ENCODE results near the gene RAET1E.
"Not testable (repeated sequence)": the region's sequence is repeated elsewhere in the genome, so short reads cannot be mapped to it uniquely, and the experiment has no call there.

The RAET1E gene

DNA sequence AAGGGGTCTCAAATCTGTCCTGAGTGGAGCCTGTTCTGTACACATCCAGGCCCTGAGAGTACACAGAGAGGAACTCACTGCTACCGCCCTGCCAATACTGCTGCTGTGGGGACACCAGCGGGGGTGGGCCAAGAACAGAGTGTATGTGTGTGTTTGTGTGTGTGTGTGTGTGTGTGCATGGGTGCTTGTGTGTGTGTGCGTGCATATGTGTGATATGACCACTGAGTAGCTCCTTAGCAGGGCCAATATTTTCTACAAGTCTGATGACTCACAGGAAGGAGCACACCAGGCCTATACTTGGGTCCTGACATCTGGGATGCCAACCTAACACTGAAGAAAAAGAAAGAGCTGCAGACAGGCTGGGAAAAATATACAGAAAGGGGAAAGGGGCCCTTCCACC, 1.4 kb downstream of the RAET1E start:
- Histone ChIP-seq H3K4me1 (ENCODE audit: control insufficient read depth in 1 of 2, insufficient read depth in 2 of 2, low read length in 2 of 2) (peaks cover 20 to 29% of the 10 kb centered on the region in 2 donors), H3K27me3 (ENCODE audit: low read depth, low read length) (no peaks in the 10 kb centered on the region), H3K4me3 (ENCODE audit: low read depth in 1 of 2, low read length in 2 of 2) (peak overlapping the region in 1 of 2 donors; percentile 47), H3K9me3 (ENCODE audit: control insufficient read depth in 1 of 2, low read length in 2 of 2) (no peaks in the 10 kb centered on the region), H3K36me3 (ENCODE audit: control insufficient read depth in 1 of 2, insufficient read depth in 2 of 2, low read length in 2 of 2) (no peaks in the 10 kb centered on the region), H3K27ac (ENCODE audit: low read length) (peak overlapping the region; percentile 74)

DNA sequence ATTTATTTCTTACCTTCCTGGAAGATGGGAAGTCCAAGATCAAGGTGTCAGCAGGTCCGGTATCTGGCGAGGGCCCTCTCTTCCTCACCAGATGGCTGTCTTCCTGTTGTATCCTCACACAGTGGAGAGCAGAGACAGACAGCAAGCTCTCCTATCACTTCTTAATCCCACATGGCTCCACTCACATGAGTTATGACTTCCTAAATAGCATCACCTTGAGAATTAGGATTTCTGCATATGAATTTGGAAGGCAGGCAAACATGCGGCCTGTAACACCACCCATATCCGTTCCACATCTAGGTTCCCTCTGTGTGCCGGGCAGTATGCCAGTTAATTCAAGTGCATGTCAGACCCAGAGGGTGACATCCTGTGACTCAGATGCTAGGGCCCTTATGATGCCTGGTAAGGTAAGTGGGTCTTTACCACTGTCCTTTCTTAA, 2.1 kb downstream of the RAET1E start:
- H3K27me3 ChIP-seq (ENCODE audit: low read depth, low read length): no peaks in the 10 kb centered on the region
- no peaks in the 10 kb centered on the region for H3K9me3 ChIP-seq (ENCODE audit: control insufficient read depth in 1 of 2, low read length in 2 of 2)
- H3K36me3 ChIP-seq (ENCODE audit: control insufficient read depth in 1 of 2, insufficient read depth in 2 of 2, low read length in 2 of 2): no peaks in the 10 kb centered on the region
- peaks cover 20 to 29% of the 10 kb centered on the region in 2 donors for H3K4me1 ChIP-seq (ENCODE audit: control insufficient read depth in 1 of 2, insufficient read depth in 2 of 2, low read length in 2 of 2)
- no peak overlapping the region for H3K4me3 ChIP-seq (ENCODE audit: low read depth in 1 of 2, low read length in 2 of 2)
- peak overlapping the region; percentile 30 for H3K27ac ChIP-seq (ENCODE audit: low read length)

DNA sequence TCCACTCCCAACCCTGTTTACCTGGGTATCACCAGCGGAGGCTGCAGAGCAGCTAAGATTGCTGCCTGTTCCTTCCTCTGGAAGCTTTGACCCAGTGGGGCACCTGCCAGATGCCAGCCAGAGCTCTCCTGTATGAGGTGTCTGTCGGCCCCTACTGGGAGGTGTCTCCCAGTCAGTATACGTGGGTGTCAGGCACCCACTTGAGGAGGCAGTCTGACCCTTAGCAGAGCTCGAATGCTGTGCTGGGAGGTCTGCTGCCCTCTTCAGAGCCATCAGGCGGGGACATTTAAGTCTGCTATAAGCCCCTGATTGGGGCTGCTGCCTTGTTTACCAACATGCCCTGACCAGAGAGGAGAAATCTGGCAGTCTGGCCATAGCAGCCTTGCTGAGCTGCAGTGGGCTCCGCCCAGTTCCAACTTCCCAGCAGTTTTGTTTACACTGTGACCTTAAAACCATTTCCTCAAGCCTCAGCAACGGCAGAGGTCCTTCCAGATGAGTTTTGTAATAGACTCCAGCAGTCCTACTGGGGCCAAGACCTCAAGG, 2.8 kb downstream of the RAET1E start:
- Histone ChIP-seq H3K4me1 (ENCODE audit: control insufficient read depth in 1 of 2, insufficient read depth in 2 of 2, low read length in 2 of 2) (peaks cover 20 to 29% of the 10 kb centered on the region in 2 donors), H3K4me3 (ENCODE audit: low read depth in 1 of 2, low read length in 2 of 2) (no peak overlapping the region), H3K9me3 (ENCODE audit: control insufficient read depth in 1 of 2, low read length in 2 of 2) (no peaks in the 10 kb centered on the region), H3K36me3 (ENCODE audit: control insufficient read depth in 1 of 2, insufficient read depth in 2 of 2, low read length in 2 of 2) (no peaks in the 10 kb centered on the region), H3K27me3 (ENCODE audit: low read depth, low read length) (no peaks in the 10 kb centered on the region), H3K27ac (ENCODE audit: low read length) (peak overlapping the region; percentile 30)

DNA sequence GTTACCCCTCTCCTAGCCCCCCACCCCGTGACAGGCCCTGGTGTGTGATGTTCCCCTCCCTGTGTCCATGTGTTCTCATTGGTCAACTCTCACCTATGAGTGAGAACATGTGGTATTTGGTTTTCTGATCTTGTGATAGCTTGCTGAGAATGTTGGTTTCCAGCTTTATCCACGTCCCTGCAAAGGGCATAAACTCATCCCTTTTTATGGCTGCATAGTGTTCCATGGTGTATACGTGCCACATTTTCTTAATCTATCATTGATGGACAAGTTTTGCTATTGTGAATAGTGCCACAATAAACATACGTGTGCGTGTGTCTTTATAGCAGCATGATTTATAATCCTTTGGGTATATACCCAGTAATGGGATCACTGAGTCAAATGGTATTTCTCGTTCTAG, 6.0 kb downstream of the RAET1E start:
- H3K4me1 ChIP-seq (ENCODE audit: control insufficient read depth in 1 of 2, insufficient read depth in 2 of 2, low read length in 2 of 2): peaks cover 15 to 20% of the 10 kb centered on the region in 2 donors
- H3K36me3 ChIP-seq (ENCODE audit: control insufficient read depth in 1 of 2, insufficient read depth in 2 of 2, low read length in 2 of 2); H3K4me3 ChIP-seq (ENCODE audit: low read depth in 1 of 2, low read length in 2 of 2); H3K27ac ChIP-seq (ENCODE audit: low read length); H3K27me3 ChIP-seq (ENCODE audit: low read depth, low read length); H3K9me3 ChIP-seq (ENCODE audit: control insufficient read depth in 1 of 2, low read length in 2 of 2): not testable (repeated sequence)

DNA sequence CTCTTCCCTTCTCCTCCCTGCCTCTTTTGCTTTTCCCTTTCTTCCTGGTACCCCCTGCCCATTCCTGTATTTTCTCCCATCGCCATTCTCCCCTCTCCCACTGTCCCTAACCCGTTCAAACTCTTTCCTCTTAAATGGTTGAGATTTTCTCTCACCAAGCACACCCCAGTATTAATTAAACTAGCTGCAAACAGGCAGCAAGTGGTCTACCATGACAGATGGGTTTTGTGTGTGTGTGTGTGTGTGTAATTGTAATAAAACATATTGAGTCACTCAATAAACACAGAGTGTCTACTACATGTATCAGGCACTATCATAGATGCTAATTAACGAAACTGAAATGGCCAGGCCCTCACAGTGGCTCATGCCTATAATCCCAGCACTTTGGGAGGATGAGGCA, 6.7 kb downstream of the RAET1E start:
- H3K4me3 ChIP-seq (ENCODE audit: low read depth in 1 of 2, low read length in 2 of 2): no peak overlapping the region
- no peaks in the 10 kb centered on the region for H3K36me3 ChIP-seq (ENCODE audit: control insufficient read depth in 1 of 2, insufficient read depth in 2 of 2, low read length in 2 of 2)
- no peak overlapping the region for H3K27ac ChIP-seq (ENCODE audit: low read length)
- no peaks in the 10 kb centered on the region for H3K9me3 ChIP-seq (ENCODE audit: control insufficient read depth in 1 of 2, low read length in 2 of 2)
- no peaks in the 10 kb centered on the region for H3K27me3 ChIP-seq (ENCODE audit: low read depth, low read length)
- H3K4me1 ChIP-seq (ENCODE audit: control insufficient read depth in 1 of 2, insufficient read depth in 2 of 2, low read length in 2 of 2): peaks cover 10 to 14% of the 10 kb centered on the region in 2 donors

DNA sequence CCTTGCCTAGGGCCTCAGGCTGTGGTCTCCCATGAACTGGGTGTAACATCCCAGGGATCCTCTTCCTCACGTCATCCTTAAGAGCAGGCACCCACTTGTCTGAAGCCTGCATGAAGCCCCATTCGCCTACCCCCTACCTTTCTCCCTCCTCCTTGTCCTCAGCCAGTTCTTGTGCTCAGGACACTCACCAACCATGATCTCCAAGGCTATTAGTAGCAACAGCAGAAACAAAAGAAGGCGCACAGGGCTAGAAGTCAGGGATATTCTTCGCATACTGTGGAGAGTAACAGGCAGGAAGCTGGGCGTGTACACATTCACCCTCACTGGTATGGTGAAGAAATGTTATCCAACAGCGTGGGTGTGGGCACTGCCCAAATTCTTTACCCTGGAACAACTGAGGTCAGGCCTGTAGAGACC, 7.3 kb downstream of the RAET1E start:
- H3K27ac ChIP-seq (ENCODE audit: low read length): no peak overlapping the region

DNA sequence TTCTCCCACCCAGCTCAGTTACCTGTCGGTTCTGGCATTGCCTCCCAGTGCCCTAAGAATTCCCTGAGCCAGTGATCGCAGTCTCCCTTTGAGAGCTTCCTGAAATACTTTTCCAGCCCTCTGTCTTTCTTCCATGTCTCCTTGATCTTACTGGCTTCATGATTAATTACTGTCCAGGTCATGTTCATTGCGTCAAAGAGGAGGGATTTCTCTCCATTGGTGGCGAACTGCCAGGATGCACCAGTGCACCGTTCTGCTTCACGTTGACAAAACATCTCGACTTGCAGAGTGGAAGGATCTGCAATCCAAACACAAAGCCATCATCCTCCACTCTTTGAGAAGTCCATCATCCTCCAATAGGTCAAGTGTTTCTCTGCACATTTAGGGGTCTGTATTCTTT, 8.6 kb downstream of the RAET1E start:
- H3K9me3 ChIP-seq (ENCODE audit: control insufficient read depth in 1 of 2, low read length in 2 of 2): no peaks in the 10 kb centered on the region
- H3K27ac ChIP-seq (ENCODE audit: low read length): no peak overlapping the region
- H3K4me3 ChIP-seq (ENCODE audit: low read depth in 1 of 2, low read length in 2 of 2): no peak overlapping the region
- no peaks in the 10 kb centered on the region for H3K4me1 ChIP-seq (ENCODE audit: control insufficient read depth in 1 of 2, insufficient read depth in 2 of 2, low read length in 2 of 2)
- no peaks in the 10 kb centered on the region for H3K27me3 ChIP-seq (ENCODE audit: low read depth, low read length)
- H3K36me3 ChIP-seq (ENCODE audit: control insufficient read depth in 1 of 2, insufficient read depth in 2 of 2, low read length in 2 of 2): no peaks in the 10 kb centered on the region

More for the DNA sequence above, 7.3 kb downstream of the RAET1E start:
- Histone ChIP-seq H3K9me3 (ENCODE audit: control insufficient read depth in 1 of 2, low read length in 2 of 2) (no peaks in the 10 kb centered on the region), H3K4me1 (ENCODE audit: control insufficient read depth in 1 of 2, insufficient read depth in 2 of 2, low read length in 2 of 2) (peaks cover 4 to 8% of the 10 kb centered on the region in 2 donors), H3K36me3 (ENCODE audit: control insufficient read depth in 1 of 2, insufficient read depth in 2 of 2, low read length in 2 of 2) (no peaks in the 10 kb centered on the region), H3K4me3 (ENCODE audit: low read depth in 1 of 2, low read length in 2 of 2) (no peak overlapping the region), H3K27me3 (ENCODE audit: low read depth, low read length) (no peaks in the 10 kb centered on the region)

DNA sequence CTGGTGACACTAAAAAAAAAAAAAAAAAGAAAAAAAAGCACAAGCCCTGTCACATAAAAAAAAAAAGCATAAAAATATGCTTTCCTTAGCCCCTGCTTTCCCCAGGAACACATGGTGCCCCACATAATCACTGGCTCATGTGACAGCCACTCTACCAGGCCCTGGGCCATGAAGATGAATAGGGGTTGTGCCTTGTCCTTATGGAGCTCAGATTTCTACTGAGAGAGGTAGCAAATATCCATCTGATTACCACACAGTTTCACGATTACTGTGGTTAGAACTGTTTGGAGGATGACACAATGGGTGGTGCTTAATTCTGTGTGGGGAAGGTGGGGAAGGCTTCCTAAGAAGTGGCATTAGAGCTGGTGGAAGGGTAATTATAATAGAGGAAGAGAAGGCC, 9.3 kb downstream of the RAET1E start:
- H3K27me3 ChIP-seq (ENCODE audit: low read depth, low read length): no peaks in the 10 kb centered on the region
- H3K27ac ChIP-seq (ENCODE audit: low read length): no peak overlapping the region
- no peaks in the 10 kb centered on the region for H3K9me3 ChIP-seq (ENCODE audit: control insufficient read depth in 1 of 2, low read length in 2 of 2)
- no peak overlapping the region for H3K4me3 ChIP-seq (ENCODE audit: low read depth in 1 of 2, low read length in 2 of 2)
- no peaks in the 10 kb centered on the region for H3K36me3 ChIP-seq (ENCODE audit: control insufficient read depth in 1 of 2, insufficient read depth in 2 of 2, low read length in 2 of 2)
- H3K4me1 ChIP-seq (ENCODE audit: control insufficient read depth in 1 of 2, insufficient read depth in 2 of 2, low read length in 2 of 2): no peaks in the 10 kb centered on the region

DNA sequence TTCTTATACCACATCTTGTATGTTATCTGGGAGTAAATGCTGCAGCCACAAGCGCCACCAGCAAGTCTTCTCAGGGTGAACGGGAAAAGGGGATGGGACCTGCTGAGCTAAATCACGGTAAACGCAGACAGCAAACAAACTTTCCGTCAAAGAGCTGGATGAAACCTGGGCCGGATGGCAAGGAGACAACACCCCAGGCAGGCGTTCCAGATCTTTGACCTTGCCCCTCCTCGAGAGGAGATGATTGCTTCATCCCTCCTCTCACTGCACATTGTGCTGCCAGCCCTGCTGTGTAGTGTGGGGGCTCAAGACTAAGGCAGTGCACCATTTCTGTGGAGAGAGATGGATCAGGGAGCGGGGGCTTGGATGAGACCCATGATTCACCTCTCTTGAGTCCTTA, 9.8 kb downstream of the RAET1E start:
- Histone ChIP-seq H3K36me3 (ENCODE audit: control insufficient read depth in 1 of 2, insufficient read depth in 2 of 2, low read length in 2 of 2) (no peaks in the 10 kb centered on the region), H3K4me3 (ENCODE audit: low read depth in 1 of 2, low read length in 2 of 2) (no peak overlapping the region), H3K9me3 (ENCODE audit: control insufficient read depth in 1 of 2, low read length in 2 of 2) (no peaks in the 10 kb centered on the region), H3K4me1 (ENCODE audit: control insufficient read depth in 1 of 2, insufficient read depth in 2 of 2, low read length in 2 of 2) (no peaks in the 10 kb centered on the region), H3K27ac (ENCODE audit: low read length) (no peak overlapping the region), H3K27me3 (ENCODE audit: low read depth, low read length) (no peaks in the 10 kb centered on the region)

DNA sequence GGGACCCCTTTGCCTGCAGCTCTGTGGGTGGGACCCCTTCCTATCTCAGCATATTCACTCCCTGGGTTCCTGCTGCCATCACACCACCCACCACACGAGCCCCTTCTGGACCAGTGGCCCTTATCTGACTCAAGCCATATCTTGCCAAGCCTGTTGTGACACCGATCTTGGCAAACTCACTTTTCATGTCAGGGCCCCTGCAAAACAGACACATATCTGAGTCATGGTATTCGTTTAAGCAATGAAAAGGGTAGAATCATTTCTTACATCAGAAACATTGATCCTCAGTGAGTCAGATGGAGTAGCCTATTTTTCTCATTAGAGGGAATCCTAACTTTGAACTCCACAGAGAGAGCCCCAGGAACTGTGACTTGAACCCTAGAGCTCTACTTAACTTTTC, 10.6 kb downstream of the RAET1E start:
- Histone ChIP-seq H3K27me3 (ENCODE audit: low read depth, low read length) (no peaks in the 10 kb centered on the region), H3K9me3 (ENCODE audit: control insufficient read depth in 1 of 2, low read length in 2 of 2) (no peaks in the 10 kb centered on the region), H3K27ac (ENCODE audit: low read length) (no peak overlapping the region), H3K36me3 (ENCODE audit: control insufficient read depth in 1 of 2, insufficient read depth in 2 of 2, low read length in 2 of 2) (no peaks in the 10 kb centered on the region), H3K4me1 (ENCODE audit: control insufficient read depth in 1 of 2, insufficient read depth in 2 of 2, low read length in 2 of 2) (no peaks in the 10 kb centered on the region), H3K4me3 (ENCODE audit: low read depth in 1 of 2, low read length in 2 of 2) (no peak overlapping the region)

DNA sequence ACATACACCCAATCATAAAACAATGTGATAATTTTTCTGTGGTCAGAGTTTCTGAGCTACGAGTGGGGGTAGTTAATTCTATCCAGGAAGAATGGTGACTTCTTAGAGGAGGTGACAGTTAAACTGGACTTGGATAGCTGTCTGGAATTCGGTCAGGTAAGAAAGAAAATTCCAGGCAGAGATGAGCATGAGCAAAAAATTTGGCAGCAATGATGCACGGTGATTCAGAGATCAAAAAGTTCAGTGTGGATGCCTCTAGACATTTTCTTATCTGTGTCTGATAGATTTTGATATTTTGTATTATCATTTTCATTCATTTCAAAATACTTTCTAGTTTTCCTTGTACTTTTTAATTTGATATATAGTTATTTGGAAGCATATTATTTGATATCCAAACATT, 12.0 kb downstream of the RAET1E start:
- Histone ChIP-seq H3K27me3 (ENCODE audit: low read depth, low read length) (no peaks in the 10 kb centered on the region), H3K4me1 (ENCODE audit: control insufficient read depth in 1 of 2, insufficient read depth in 2 of 2, low read length in 2 of 2) (no peaks in the 10 kb centered on the region), H3K9me3 (ENCODE audit: control insufficient read depth in 1 of 2, low read length in 2 of 2) (no peaks in the 10 kb centered on the region), H3K4me3 (ENCODE audit: low read depth in 1 of 2, low read length in 2 of 2) (no peak overlapping the region), H3K27ac (ENCODE audit: low read length) (no peak overlapping the region), H3K36me3 (ENCODE audit: control insufficient read depth in 1 of 2, insufficient read depth in 2 of 2, low read length in 2 of 2) (no peaks in the 10 kb centered on the region)

DNA sequence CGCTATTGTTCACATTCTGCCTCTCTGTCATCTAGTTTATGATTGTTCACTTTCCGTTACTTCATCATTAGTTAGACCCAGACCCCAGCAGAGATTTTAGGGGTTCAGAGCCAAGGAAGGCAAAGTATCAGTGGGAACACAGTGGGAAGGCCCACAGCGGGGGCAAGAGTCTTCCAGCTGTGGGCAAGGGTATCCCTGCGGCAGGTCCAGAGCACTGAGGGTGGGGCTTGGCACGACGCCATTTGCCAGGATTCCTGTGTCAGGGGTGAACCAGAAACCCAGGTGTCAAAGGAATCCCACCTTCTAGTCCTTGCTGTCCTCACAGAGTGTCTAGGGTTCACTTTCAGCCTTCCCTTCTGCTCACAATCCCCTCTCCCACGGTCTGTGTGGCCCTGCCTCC, 13.3 kb downstream of the RAET1E start:
- no peaks in the 10 kb centered on the region for H3K27me3 ChIP-seq (ENCODE audit: low read depth, low read length)
- no peak overlapping the region for H3K27ac ChIP-seq (ENCODE audit: low read length)

More for the DNA sequence above, 13.3 kb downstream of the RAET1E start:
- no peak overlapping the region for H3K4me3 ChIP-seq (ENCODE audit: low read depth in 1 of 2, low read length in 2 of 2)
- no peaks in the 10 kb centered on the region for H3K36me3 ChIP-seq (ENCODE audit: control insufficient read depth in 1 of 2, insufficient read depth in 2 of 2, low read length in 2 of 2)
- no peaks in the 10 kb centered on the region for H3K4me1 ChIP-seq (ENCODE audit: control insufficient read depth in 1 of 2, insufficient read depth in 2 of 2, low read length in 2 of 2)
- H3K9me3 ChIP-seq (ENCODE audit: control insufficient read depth in 1 of 2, low read length in 2 of 2): no peaks in the 10 kb centered on the region
